Activated CD4-positive, alpha-beta T cell treated with anti-CD3 and anti-CD28 coated beads for 36 hours (primary cell): ENCODE data around the gene SLC16A8. TPM values are rescaled to one million over a fixed set of nuclear protein-coding genes. Genes with fewer than 3 reads are reported as not detected.
"Not testable (repeated sequence)": the region's sequence is repeated elsewhere in the genome, so short reads cannot be mapped to it uniquely, and the experiment has no call there.

Experiments used
- ATAC-seq: fragments of 200-7000 bp; cut with Tn5 transposase; one replicate; pipeline ENCODE4 v1.10.0; 2021; ENCODE audit warnings: mild to moderate bottlenecking, moderate library complexity
- CTCF ChIA-PET: fragments of 350-600 bp; sonication (Branson Sonifier 250); formaldehyde crosslinking; loops from one replicate; lab custom pipeline; 2021; ENCODE audit warnings: antibody characterized with exemption; lab: Charles Lee
- POLR2A ChIA-PET: fragments of 350-600 bp; sonication (Branson Sonifier 250); formaldehyde crosslinking; loops from one replicate; lab custom pipeline; 2021; ENCODE audit warnings: antibody characterized with exemption, inconsistent platforms; lab: Charles Lee
- DNase-seq: peaks from one replicate; pipeline ENCODE4 v3.0.0-alpha.2; 2020
- H3K27ac Mint-ChIP-seq: one replicate; pipeline ENCODE4 v1.8.0; 2021; ENCODE audit warnings: mixed read lengths
- H3K27me3 Mint-ChIP-seq: one replicate; pipeline ENCODE4 v1.8.0; 2021; ENCODE audit warnings: mixed read lengths
- H3K36me3 Mint-ChIP-seq: one replicate; pipeline ENCODE4 v1.8.0; 2021; ENCODE audit warnings: low read depth, mixed read lengths
- H3K4me1 Mint-ChIP-seq: one replicate; pipeline ENCODE4 v1.8.0; 2021; ENCODE audit warnings: mixed read lengths
- H3K4me3 Mint-ChIP-seq: one replicate; pipeline ENCODE4 v1.8.0; 2021; ENCODE audit warnings: mild to moderate bottlenecking, moderate library complexity, mixed read lengths
- H3K9me3 Mint-ChIP-seq: one replicate; pipeline ENCODE4 v1.8.0; 2021; ENCODE audit warnings: low read depth, mixed read lengths
- intact Hi-C, 2 experiments: fragments of 100-400 bp; cut with DNase I in 1 of 2; cut with micrococcal nuclease in 1 of 2; formaldehyde crosslinking; loops; one replicate each; pipeline versions ENCODE4 v1.14.2 to v1.15.1; 2022 to 2024; cut with DNase I, micrococcal nuclease
- total RNA-seq, 2 experiments: library from RNA; stranded (reverse); gene quantifications; one replicate each; pipeline ENCODE4 v1.2.3, GENCODE V29; 2021

SLC16A8 gene
- total RNA-seq, 2 experiments from 2014 or later: not detected

GRCh38 chr22:38082986-38083710 is 836 bp downstream of the SLC16A8 start:
- Mint-ChIP-seq H3K27ac (no peak overlapping the region), H3K27me3 (peaks cover 24% of the 10 kb centered on the region), H3K9me3 (no peaks in the 10 kb centered on the region), H3K4me3 (no peak overlapping the region), H3K36me3 (peaks cover 2% of the 10 kb centered on the region), H3K4me1 (no peaks in the 10 kb centered on the region)
- DNase-seq (no peak), ATAC-seq (no peak)
- ChIA-PET CTCF (interaction anchor here (0.6 kb wide), 1 partner anchor 24 kb away, joined by 3 read pairs; no protein-coding TSS in a partner anchor), POLR2A (no interaction called here)
- intact Hi-C loops: no loop called here

GRCh38 chr22:38081941-38082828 is 1.8 kb downstream of the SLC16A8 start:
- no peaks in the 10 kb centered on the region for H3K9me3 Mint-ChIP-seq
- H3K4me1 Mint-ChIP-seq: no peaks in the 10 kb centered on the region
- CTCF ChIA-PET: interaction anchor here (0.7 kb wide), 1 partner anchor 30 kb away, joined by 3 read pairs; no protein-coding TSS in a partner anchor
- POLR2A ChIA-PET: no interaction called here
- peaks cover 2% of the 10 kb centered on the region for H3K36me3 Mint-ChIP-seq
- intact Hi-C loops: no loop called here
- H3K4me3 Mint-ChIP-seq: no peak overlapping the region
- ATAC-seq (peak; percentile 54), DNase-seq (peak; percentile 45)
- no peak overlapping the region for H3K27ac Mint-ChIP-seq
- peaks cover 17% of the 10 kb centered on the region for H3K27me3 Mint-ChIP-seq

DNA sequence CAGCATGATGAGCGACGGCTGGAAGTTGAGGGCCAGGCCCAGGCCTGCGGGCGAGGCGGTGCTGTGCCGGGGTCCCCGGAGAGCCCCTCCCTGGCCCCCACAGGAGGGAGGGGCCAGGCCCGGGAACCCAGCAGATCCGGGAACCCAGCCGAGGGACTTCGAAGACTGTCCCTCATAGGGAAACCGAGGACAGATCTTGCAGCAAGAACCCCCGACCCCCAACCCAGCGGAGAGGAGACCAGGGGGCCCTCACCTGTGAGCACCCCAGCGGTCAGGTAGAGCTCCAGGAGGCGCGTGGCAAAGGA is 2.4 kb downstream of the SLC16A8 start:
- Mint-ChIP-seq H3K4me3 (no peak overlapping the region), H3K27ac (no peak overlapping the region), H3K4me1 (no peaks in the 10 kb centered on the region), H3K36me3 (peaks cover 2% of the 10 kb centered on the region), H3K9me3 (no peaks in the 10 kb centered on the region), H3K27me3 (peaks cover 17% of the 10 kb centered on the region)
- ATAC-seq (no peak), DNase-seq (no peak)
- CTCF ChIA-PET: interaction anchor here (0.7 kb wide), 1 partner anchor 29 kb away, joined by 3 read pairs; no protein-coding TSS in a partner anchor
- POLR2A ChIA-PET: no interaction called here
- intact Hi-C loops: no loop called here

DNA sequence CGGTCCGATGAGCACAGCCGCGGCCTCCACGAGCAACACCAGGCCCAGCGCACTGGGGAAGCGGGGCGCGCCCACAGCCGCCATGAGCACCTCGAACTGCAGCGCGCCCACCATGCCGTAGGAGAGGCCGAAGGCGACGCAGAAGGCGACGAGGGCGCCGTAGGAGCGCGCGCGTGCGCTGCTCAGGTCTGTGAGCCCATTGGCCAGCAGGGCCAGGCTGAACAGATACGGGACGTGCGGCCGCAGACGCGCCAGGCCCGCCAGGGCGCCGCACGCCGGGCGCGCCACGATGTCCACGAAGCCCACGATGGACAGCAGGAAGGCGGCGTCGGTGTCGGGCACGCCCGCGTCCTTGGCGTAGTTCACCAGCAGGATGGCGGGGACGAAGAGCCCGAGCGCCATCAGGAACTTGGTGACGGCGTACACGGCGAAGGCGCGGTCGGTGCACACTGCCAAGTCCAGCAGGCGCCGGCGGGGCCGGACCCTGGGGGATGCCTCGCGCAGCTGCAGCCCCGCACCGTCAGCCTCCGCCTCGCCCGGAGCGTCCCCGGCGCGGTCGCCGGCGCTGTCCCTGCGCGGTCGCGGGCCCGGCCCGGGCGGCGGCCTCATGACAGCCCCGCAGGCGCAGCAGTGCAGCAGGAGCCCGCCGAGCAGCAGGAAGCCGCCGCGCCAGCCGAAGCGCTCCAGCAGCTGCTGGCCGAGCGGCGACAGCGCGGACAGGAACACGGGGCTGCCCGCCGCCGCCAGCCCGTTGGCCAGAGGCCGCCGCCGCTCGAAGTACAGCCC is 2.9 kb downstream of the SLC16A8 start:
- DNase-seq (peak; percentile 31), ATAC-seq (peak; percentile 55)
- intact Hi-C loops: no loop called here
- Mint-ChIP-seq H3K36me3 (no peaks in the 10 kb centered on the region), H3K4me1 (no peaks in the 10 kb centered on the region), H3K27ac (no peak overlapping the region), H3K27me3 (peaks cover 17% of the 10 kb centered on the region), H3K9me3 (no peaks in the 10 kb centered on the region), H3K4me3 (no peak overlapping the region)
- CTCF ChIA-PET: no interaction called here
- POLR2A ChIA-PET: no interaction called here

DNA sequence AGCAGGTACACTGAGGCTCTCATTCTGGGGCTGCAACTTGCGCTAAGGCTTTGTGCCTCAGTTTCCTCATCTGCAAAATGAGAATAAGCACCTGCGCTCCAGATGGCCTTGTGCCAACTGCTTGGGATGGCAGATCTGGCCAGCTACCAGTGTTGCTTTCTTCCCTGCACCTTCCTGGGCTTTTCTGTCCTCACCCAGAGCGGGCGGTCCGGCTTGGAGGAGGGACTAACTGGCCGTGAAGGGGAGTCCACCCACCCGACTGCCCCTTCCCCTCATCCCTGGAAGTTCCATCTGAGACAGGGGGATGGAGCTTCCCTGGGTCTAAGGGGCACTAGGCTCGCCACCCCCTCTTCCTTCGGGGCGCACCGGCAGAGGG is 3.5 kb downstream of the SLC16A8 start:
- H3K27ac Mint-ChIP-seq: no peak overlapping the region
- H3K9me3 Mint-ChIP-seq: no peaks in the 10 kb centered on the region
- ATAC-seq (no peak), DNase-seq (no peak)
- ChIA-PET POLR2A (no interaction called here), CTCF (no interaction called here)
- no peak overlapping the region for H3K4me3 Mint-ChIP-seq
- H3K4me1 Mint-ChIP-seq: no peaks in the 10 kb centered on the region
- H3K27me3 Mint-ChIP-seq: peaks cover 17% of the 10 kb centered on the region
- no peaks in the 10 kb centered on the region for H3K36me3 Mint-ChIP-seq
- intact Hi-C loops: no loop called here

DNA sequence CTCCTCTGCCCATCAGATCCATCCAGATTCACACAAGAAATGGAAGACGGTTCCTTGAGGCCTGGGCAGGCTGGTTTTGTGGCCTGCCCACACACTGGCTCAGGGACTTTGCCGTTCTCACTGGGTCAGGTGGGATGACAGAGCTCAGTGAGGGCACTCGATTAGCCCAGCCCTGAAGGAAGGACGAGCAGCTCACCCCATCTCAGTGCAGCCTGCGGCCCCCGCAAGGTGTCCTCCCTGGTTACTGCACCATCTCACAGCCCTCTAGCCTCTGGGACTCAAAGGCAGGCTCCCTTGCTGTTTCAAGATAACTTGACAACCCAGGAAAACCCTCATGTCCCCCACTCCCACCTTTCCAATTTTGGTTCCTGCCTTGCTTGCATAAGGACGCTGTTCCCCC is 4.2 kb downstream of the SLC16A8 start:
- CTCF ChIA-PET: interaction anchor here (0.6 kb wide), 1 partner anchor 301 kb away, joined by 3 read pairs; no protein-coding TSS in a partner anchor
- H3K4me1 Mint-ChIP-seq: no peaks in the 10 kb centered on the region
- intact Hi-C loops: no loop called here
- H3K36me3 Mint-ChIP-seq: no peaks in the 10 kb centered on the region
- H3K27me3 Mint-ChIP-seq: peaks cover 17% of the 10 kb centered on the region
- ATAC-seq (no peak), DNase-seq (no peak)
- no peak overlapping the region for H3K27ac Mint-ChIP-seq
- H3K9me3 Mint-ChIP-seq: no peaks in the 10 kb centered on the region
- H3K4me3 Mint-ChIP-seq: no peak overlapping the region
- POLR2A ChIA-PET: no interaction called here

DNA sequence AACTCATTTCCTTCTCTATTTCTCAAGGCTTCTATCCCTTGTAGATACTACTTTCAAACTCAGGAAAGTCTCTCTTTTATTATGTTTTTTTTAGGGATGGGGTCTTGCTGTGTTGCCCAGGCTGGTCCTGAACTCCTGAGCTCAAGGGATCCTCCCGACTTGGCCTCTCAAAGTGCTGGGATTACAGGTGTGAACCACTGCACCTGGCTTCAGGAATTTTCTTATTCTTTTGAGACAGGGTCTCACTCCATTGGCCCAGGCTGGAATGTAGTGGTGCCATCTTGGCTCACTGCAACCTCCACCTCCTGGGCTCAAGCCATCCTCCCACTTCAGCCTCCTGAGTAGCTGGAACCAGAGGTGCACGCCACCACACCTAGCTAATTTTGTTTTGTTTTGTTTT is 4.8 kb downstream of the SLC16A8 start:
- H3K36me3 Mint-ChIP-seq, H3K9me3 Mint-ChIP-seq, ATAC-seq, intact Hi-C loops, H3K27ac Mint-ChIP-seq, H3K4me1 Mint-ChIP-seq, CTCF ChIA-PET, DNase-seq, H3K4me3 Mint-ChIP-seq: not testable (repeated sequence)
- POLR2A ChIA-PET: interaction anchor here (0.7 kb wide), 1 partner anchor 931 kb away, joined by 8 read pairs; no protein-coding TSS in a partner anchor
- peaks cover 17% of the 10 kb centered on the region for H3K27me3 Mint-ChIP-seq

GRCh38 chr22:38078046-38078840 is 5.7 kb downstream of the SLC16A8 start:
- DNase-seq: no peak
- CTCF ChIA-PET: interaction anchor here (0.6 kb wide), 1 partner anchor 184 kb away, joined by 3 read pairs; no protein-coding TSS in a partner anchor
- intact Hi-C loops: no loop called here

GRCh38 chr22:38077595-38077994 is 6.4 kb downstream of the SLC16A8 start:
- DNase-seq (no peak), ATAC-seq (no peak)
- Mint-ChIP-seq H3K36me3 (peaks cover 3% of the 10 kb centered on the region), H3K9me3 (no peaks in the 10 kb centered on the region), H3K27me3 (peaks cover 17% of the 10 kb centered on the region), H3K4me3 (no peak overlapping the region), H3K4me1 (no peaks in the 10 kb centered on the region), H3K27ac (no peak overlapping the region)
- intact Hi-C loops: no loop called here
- ChIA-PET CTCF (interaction anchor here (0.6 kb wide), 1 partner anchor 184 kb away, joined by 3 read pairs; no protein-coding TSS in a partner anchor), POLR2A (no interaction called here)

More at GRCh38 chr22:38078046-38078840, 5.7 kb downstream of the SLC16A8 start:
- POLR2A ChIA-PET: interaction anchor here (0.7 kb wide), 1 partner anchor 931 kb away, joined by 8 read pairs; no protein-coding TSS in a partner anchor
- Mint-ChIP-seq H3K9me3 (no peaks in the 10 kb centered on the region), H3K4me3 (no peak overlapping the region), H3K27ac (no peak overlapping the region), H3K36me3 (peaks cover under 1% of the 10 kb centered on the region), H3K4me1 (no peaks in the 10 kb centered on the region), H3K27me3 (peaks cover 17% of the 10 kb centered on the region)
- no peak for ATAC-seq

DNA sequence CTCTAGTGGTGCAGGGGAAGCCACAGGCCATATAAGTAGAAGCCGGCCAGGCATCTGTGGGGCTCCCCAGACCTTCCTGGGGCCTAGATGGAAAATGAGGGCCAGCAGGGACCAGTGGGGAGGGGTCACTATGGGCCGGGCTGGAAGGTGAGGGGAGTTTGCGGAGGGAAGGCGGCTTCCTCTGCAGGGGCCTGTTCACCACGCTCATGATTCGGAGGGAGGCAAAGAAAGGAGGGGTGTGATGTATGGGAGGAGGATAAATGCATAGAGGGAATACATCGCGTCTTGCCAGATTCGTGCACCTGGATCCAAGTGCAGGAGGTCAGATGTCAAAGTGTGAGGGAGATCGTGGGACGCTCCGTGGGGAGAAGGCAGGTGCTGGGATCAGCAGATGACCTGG is 6.9 kb downstream of the SLC16A8 start:
- Mint-ChIP-seq H3K9me3 (no peaks in the 10 kb centered on the region), H3K36me3 (peaks cover 6% of the 10 kb centered on the region), H3K27ac (no peak overlapping the region), H3K4me3 (no peak overlapping the region), H3K27me3 (peaks cover 17% of the 10 kb centered on the region), H3K4me1 (no peaks in the 10 kb centered on the region)
- no peak for ATAC-seq
- intact Hi-C loops: no loop called here
- DNase-seq: no peak
- ChIA-PET POLR2A (no interaction called here), CTCF (no interaction called here)
